Endothelial cell of umbilical vein (primary cell): Measurements from ENCODE around the gene COL16A1.

Source experiments
- CTCF ChIP-seq, 2 donors: IDR thresholded peaks; 1 replicate in 1 of 2; 2 replicates in 1 of 2; pipeline ENCODE4 v1.5.1; 2011; ENCODE audit warnings: low read length in 2 of 2, mild to moderate bottlenecking in 2 of 2, moderate library complexity in 2 of 2, control low read depth in 1 of 2, inconsistent platforms in 1 of 2, low read depth in 1 of 2; ENCODE audit not compliant: insufficient read depth in 1 of 2; ENCODE audit errors: extremely low read depth in 1 of 2
- EZH2 ChIP-seq: IDR thresholded peaks from 2 replicates; pipeline ENCODE4 v1.6.1; 2012; ENCODE audit warnings: borderline replicate concordance, low read depth, mild to moderate bottlenecking, moderate library complexity, low read length, inconsistent platforms; ENCODE audit not compliant: severe bottlenecking
- FOS ChIP-seq: IDR thresholded peaks from 2 replicates; pipeline ENCODE4 v1.6.1; 2011; ENCODE audit warnings: mild to moderate bottlenecking, low read length, moderate library complexity, borderline replicate concordance; ENCODE audit not compliant: insufficient read depth
- MYC ChIP-seq: IDR thresholded peaks from one replicate; pipeline ENCODE4 v1.6.1; 2011; ENCODE audit warnings: mild to moderate bottlenecking, low read depth, low read length
- POLR2A ChIP-seq: IDR thresholded peaks from 2 replicates; pipeline ENCODE4 v1.6.1; 2012; ENCODE audit warnings: low read depth, mild to moderate bottlenecking, control low read depth, low read length
- POLR2AphosphoS5 ChIP-seq: IDR thresholded peaks from 2 replicates; pipeline ENCODE4 v1.6.1; 2012; ENCODE audit warnings: low read depth, mild to moderate bottlenecking, control low read depth, low read length, moderate library complexity; ENCODE audit not compliant: insufficient read depth

GRCh38 chr1:31718327-31718897 is 14.6 kb upstream of the COL16A1 start:
- TF ChIP-seq EZH2: no peak
- TF ChIP-seq CTCF (IDR thresholded peaks at IDR 0.05; ENCODE audit: extremely low read depth in 1 of 2, insufficient read depth in 1 of 2, low read depth in 1 of 2, low read length in 2 of 2): no peak
- TF ChIP-seq POLR2A: no peak
- TF ChIP-seq POLR2AphosphoS5: no peak
- TF ChIP-seq MYC: no peak
- TF ChIP-seq FOS: no peak
